GM10847 (cell line): ENCODE measurements around the gene COL9A2.

Source experiments
- POLR2A ChIP-seq: IDR thresholded peaks from 2 replicates; pipeline ENCODE4 v1.6.1; 2011; ENCODE audit not compliant: insufficient read length; ENCODE audit errors: extremely low read depth

The COL9A2 gene

GRCh38 chr1:40316595-40317393 lies at the start of gene COL9A2:
COL9A2 (minus strand) TSS chr1:40317286; CDS start chr1:40317197, 89 bp downstream.
- TF ChIP-seq POLR2A, result no peak

- TF ChIP-seq POLR2A, result no peak
Measured at GRCh38 chr1:40363721-40364120, 46.6 kb upstream of the COL9A2 start.

GRCh38 chr1:40362699-40363098 lies 45.6 kb upstream of the COL9A2 start:
- no peak for TF ChIP-seq POLR2A

GRCh38 chr1:40362199-40362598 lies 45.1 kb upstream of the COL9A2 start:
- no peak for TF ChIP-seq POLR2A

- TF ChIP-seq POLR2A, result no peak
Measured at GRCh38 chr1:40361637-40362036, 44.6 kb upstream of the COL9A2 start.

GRCh38 chr1:40361201-40361600 lies 44.1 kb upstream of the COL9A2 start:
- TF ChIP-seq POLR2A, result no peak

- no peak for TF ChIP-seq POLR2A
Measured at GRCh38 chr1:40360631-40361030, 43.5 kb upstream of the COL9A2 start.

GRCh38 chr1:40357625-40358024 lies 40.5 kb upstream of the COL9A2 start:
- no peak for TF ChIP-seq POLR2A

GRCh38 chr1:40353082-40353481 lies 36.0 kb upstream of the COL9A2 start:
- TF ChIP-seq POLR2A, result no peak

- no peak for TF ChIP-seq POLR2A
Measured at GRCh38 chr1:40352126-40352525, 35.0 kb upstream of the COL9A2 start.

GRCh38 chr1:40351124-40351523 lies 34.0 kb upstream of the COL9A2 start:
- no peak for TF ChIP-seq POLR2A

- no peak for TF ChIP-seq POLR2A
Measured at GRCh38 chr1:40350391-40350790, 33.3 kb upstream of the COL9A2 start.

- TF ChIP-seq POLR2A, result no peak
Measured at GRCh38 chr1:40344597-40344996, 27.5 kb upstream of the COL9A2 start.

GRCh38 chr1:40341491-40342380 lies 24.6 kb upstream of the COL9A2 start:
- no peak for TF ChIP-seq POLR2A

- no peak for TF ChIP-seq POLR2A
Measured at GRCh38 chr1:40339420-40340323, 22.6 kb upstream of the COL9A2 start.
